ENCODE data around the gene API5.

API5 gene

DNA sequence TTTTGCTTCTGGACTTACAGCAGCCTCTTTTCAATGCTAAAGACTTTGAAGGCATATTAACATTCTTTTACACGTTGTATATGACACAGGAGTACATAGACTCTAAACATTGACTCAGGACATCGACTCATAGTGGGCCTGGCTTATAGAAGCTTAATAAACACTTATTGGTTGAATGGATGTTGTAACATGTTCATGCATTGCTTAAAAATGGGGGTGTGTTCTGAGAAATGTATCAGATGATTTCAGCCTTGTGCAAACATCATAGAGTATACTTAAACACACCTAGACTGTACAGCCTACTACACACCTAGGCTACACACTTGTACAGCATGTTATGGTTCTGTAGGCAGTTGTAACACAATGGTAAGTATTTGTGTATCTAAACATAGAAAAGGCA lies 64.8 kb downstream of the API5 start:
- Histone ChIP-seq H3K79me2 (ENCODE audit: insufficient read depth, low read length) (peaks cover 63% of the 10 kb centered on the region), H3K36me3 (ENCODE audit: insufficient read depth, low read length) (peaks cover 36% of the 10 kb centered on the region; the same call in 1 of the 2 replicates), H3K4me2 (ENCODE audit: low read depth, low read length, poor library complexity, severe bottlenecking) (no peak overlapping the region), H3K4me1 (ENCODE audit: insufficient read depth, low read length, poor library complexity, severe bottlenecking) (no peaks in the 10 kb centered on the region), H3K9ac (ENCODE audit: low read depth, low read length, poor library complexity, severe bottlenecking) (no peak overlapping the region), H3K9me2 (replicated peaks; ENCODE audit: low read depth, low read length) (no peaks in the 10 kb centered on the region), H4K20me1 (ENCODE audit: insufficient read depth, low read length, poor library complexity, severe bottlenecking) (peaks cover 28% of the 10 kb centered on the region), H3K27me3 (ENCODE audit: insufficient read depth, low read length, poor library complexity, severe bottlenecking) (no peaks in the 10 kb centered on the region), H2AFZ (ENCODE audit: low read length) (no peak overlapping the region), H3K9me3 (ENCODE audit: insufficient read depth, low read depth, low read length) (no peaks in the 10 kb centered on the region), H3K4me3 (ENCODE audit: low read length, poor library complexity, severe bottlenecking) (no peak overlapping the region), H3F3A (ENCODE audit: low read depth) (no peaks in the 10 kb centered on the region)
- TF ChIP-seq, protein P1, sequence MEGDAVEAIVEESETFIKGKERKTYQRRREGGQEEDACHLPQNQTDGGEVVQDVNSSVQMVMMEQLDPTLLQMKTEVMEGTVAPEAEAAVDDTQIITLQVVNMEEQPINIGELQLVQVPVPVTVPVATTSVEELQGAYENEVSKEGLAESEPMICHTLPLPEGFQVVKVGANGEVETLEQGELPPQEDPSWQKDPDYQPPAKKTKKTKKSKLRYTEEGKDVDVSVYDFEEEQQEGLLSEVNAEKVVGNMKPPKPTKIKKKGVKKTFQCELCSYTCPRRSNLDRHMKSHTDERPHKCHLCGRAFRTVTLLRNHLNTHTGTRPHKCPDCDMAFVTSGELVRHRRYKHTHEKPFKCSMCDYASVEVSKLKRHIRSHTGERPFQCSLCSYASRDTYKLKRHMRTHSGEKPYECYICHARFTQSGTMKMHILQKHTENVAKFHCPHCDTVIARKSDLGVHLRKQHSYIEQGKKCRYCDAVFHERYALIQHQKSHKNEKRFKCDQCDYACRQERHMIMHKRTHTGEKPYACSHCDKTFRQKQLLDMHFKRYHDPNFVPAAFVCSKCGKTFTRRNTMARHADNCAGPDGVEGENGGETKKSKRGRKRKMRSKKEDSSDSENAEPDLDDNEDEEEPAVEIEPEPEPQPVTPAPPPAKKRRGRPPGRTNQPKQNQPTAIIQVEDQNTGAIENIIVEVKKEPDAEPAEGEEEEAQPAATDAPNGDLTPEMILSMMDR (conservative IDR thresholded peaks at IDR 0.05; ENCODE audit: low read length) = no peak
- no peak for TF ChIP-seq EZH2phosphoT487 (IDR thresholded peaks at IDR 0.05; ENCODE audit: borderline replicate concordance)

DNA sequence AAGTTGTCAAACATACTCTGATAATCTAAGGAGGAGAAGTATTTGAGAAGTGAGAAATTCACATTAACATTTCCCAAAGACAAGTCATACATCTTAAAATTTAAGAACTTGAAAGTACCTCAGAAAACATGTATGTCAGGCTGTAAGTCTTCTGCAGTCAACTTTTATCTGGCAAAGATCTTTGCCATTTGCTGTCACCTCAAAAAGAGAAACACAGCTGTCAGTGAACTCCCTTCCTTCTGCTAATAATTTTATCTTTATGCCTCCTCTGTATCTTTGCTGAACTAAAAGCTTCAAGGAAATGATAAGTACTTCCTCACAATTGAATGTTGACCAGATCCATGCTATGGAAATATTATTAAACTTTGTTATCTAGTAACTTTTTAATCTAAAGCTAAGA lies 65.6 kb downstream of the API5 start:
- peaks cover 38% of the 10 kb centered on the region; the same call in 1 of the 2 replicates for H3K36me3 ChIP-seq (ENCODE audit: insufficient read depth, low read length)
- H3K79me2 ChIP-seq (ENCODE audit: insufficient read depth, low read length) = peaks cover 59% of the 10 kb centered on the region

DNA sequence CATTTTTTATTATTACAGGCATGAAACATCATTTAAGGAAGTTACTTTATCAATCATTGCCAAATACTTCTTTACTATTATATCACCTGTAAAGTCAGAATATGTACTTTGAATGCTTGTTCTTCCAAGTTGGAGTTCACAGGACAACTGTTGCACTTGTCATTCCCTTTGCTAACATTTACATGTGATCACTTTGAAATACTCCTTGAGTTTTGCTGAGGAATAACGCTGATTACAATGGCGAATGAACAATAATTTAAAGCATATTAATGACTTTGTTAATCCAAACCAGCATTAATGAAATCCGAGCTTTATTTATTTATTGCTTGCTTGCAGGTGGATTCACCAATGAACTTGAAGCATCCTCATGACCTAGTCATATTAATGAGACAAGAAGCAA lies 67.1 kb downstream of the API5 start:
- H3K9me2 ChIP-seq (replicated peaks; ENCODE audit: low read depth, low read length) = no peaks in the 10 kb centered on the region
- H3K36me3 ChIP-seq (ENCODE audit: insufficient read depth, low read length) = peaks cover 33% of the 10 kb centered on the region; the same call in 1 of the 2 replicates

More for the DNA sequence above, 65.6 kb downstream of the API5 start:
- H4K20me1 ChIP-seq (ENCODE audit: insufficient read depth, low read length, poor library complexity, severe bottlenecking) = peaks cover 32% of the 10 kb centered on the region
- no peak for TF ChIP-seq EZH2phosphoT487 (IDR thresholded peaks at IDR 0.05; ENCODE audit: borderline replicate concordance)
- TF ChIP-seq, protein P1 (conservative IDR thresholded peaks at IDR 0.05; ENCODE audit: low read length) = no peak
- no peak overlapping the region for H3K9ac ChIP-seq (ENCODE audit: low read depth, low read length, poor library complexity, severe bottlenecking)
- no peaks in the 10 kb centered on the region for H3K9me3 ChIP-seq (ENCODE audit: insufficient read depth, low read depth, low read length)
- H3K4me3 ChIP-seq (ENCODE audit: low read length, poor library complexity, severe bottlenecking) = no peak overlapping the region
- no peaks in the 10 kb centered on the region for H3K9me2 ChIP-seq (replicated peaks; ENCODE audit: low read depth, low read length)
- H3F3A ChIP-seq (ENCODE audit: low read depth) = no peaks in the 10 kb centered on the region
- H3K27me3 ChIP-seq (ENCODE audit: insufficient read depth, low read length, poor library complexity, severe bottlenecking) = no peaks in the 10 kb centered on the region
- no peak overlapping the region for H2AFZ ChIP-seq (ENCODE audit: low read length)
- H3K4me1 ChIP-seq (ENCODE audit: insufficient read depth, low read length, poor library complexity, severe bottlenecking) = no peaks in the 10 kb centered on the region
- H3K4me2 ChIP-seq (ENCODE audit: low read depth, low read length, poor library complexity, severe bottlenecking) = no peak overlapping the region

More for the DNA sequence above, 67.1 kb downstream of the API5 start:
- Histone ChIP-seq H2AFZ (ENCODE audit: low read length) (no peak overlapping the region), H3K4me3 (ENCODE audit: low read length, poor library complexity, severe bottlenecking) (no peak overlapping the region), H3K9ac (ENCODE audit: low read depth, low read length, poor library complexity, severe bottlenecking) (no peak overlapping the region), H3F3A (ENCODE audit: low read depth) (no peaks in the 10 kb centered on the region), H4K20me1 (ENCODE audit: insufficient read depth, low read length, poor library complexity, severe bottlenecking) (peaks cover 32% of the 10 kb centered on the region), H3K4me1 (ENCODE audit: insufficient read depth, low read length, poor library complexity, severe bottlenecking) (no peaks in the 10 kb centered on the region), H3K4me2 (ENCODE audit: low read depth, low read length, poor library complexity, severe bottlenecking) (no peak overlapping the region), H3K27me3 (ENCODE audit: insufficient read depth, low read length, poor library complexity, severe bottlenecking) (no peaks in the 10 kb centered on the region), H3K79me2 (ENCODE audit: insufficient read depth, low read length) (peaks cover 47% of the 10 kb centered on the region), H3K9me3 (ENCODE audit: insufficient read depth, low read depth, low read length) (no peaks in the 10 kb centered on the region)
- TF ChIP-seq, protein P1 (conservative IDR thresholded peaks at IDR 0.05; ENCODE audit: low read length) = no peak
- no peak for TF ChIP-seq EZH2phosphoT487 (IDR thresholded peaks at IDR 0.05; ENCODE audit: borderline replicate concordance)
